ENCODE data around the gene SNRPD2.

DNA sequence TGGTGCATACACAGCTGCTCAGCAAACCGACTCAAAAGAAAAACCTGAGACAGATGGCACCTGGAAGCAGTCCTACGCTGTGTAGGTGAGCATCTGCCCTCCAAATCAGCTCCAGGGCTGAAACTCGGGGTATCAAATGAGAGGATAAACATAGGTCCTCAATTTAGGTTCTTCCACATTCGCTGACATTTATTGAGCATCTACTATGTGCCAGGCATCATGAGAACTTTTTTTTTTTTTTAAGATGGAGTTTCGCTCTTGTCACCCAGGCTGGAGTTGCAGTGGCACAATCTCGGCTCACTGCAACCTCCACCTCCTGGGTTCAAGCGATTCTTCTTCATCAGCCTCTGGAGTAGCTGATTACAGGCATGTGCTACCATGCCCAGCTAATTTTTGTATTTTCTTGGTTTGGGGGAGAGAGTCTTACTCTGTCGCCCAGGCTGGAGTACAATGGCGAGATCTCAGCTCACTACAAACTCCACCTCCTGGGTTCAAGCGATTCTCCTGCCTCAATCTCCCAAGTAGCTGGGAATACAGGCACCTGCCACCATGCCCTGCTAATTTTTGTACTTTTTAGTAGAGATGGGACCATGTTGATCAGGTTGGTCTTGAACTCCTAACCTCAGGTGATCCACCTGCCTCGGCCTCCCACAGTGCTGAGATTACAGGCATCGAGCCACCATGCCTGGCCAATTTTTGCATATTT lies 14.1 kb upstream of the SNRPD2 start:
- TF ChIP-seq, protein P1, sequence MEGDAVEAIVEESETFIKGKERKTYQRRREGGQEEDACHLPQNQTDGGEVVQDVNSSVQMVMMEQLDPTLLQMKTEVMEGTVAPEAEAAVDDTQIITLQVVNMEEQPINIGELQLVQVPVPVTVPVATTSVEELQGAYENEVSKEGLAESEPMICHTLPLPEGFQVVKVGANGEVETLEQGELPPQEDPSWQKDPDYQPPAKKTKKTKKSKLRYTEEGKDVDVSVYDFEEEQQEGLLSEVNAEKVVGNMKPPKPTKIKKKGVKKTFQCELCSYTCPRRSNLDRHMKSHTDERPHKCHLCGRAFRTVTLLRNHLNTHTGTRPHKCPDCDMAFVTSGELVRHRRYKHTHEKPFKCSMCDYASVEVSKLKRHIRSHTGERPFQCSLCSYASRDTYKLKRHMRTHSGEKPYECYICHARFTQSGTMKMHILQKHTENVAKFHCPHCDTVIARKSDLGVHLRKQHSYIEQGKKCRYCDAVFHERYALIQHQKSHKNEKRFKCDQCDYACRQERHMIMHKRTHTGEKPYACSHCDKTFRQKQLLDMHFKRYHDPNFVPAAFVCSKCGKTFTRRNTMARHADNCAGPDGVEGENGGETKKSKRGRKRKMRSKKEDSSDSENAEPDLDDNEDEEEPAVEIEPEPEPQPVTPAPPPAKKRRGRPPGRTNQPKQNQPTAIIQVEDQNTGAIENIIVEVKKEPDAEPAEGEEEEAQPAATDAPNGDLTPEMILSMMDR (IDR thresholded peaks at IDR 0.05): no peak
- no peak for TF ChIP-seq EZH2phosphoT487 (IDR thresholded peaks at IDR 0.05)

All from neural progenitor cell (in vitro differentiated cells).